NCI-H748 (cell line): ENCODE measurements around the gene HYPK.
A peak's percentile ranks its signal among the peaks of the same experiment; 100 is the strongest.
"Not testable (repeated sequence)": the region's sequence is repeated elsewhere in the genome, so short reads cannot be mapped to it uniquely, and the experiment has no call there.

ENCODE experiments used
- DNase-seq: peaks from one replicate; lab custom pipeline; 2025; ENCODE audit not compliant: unreplicated experiment; lab: John Stamatoyannopoulos, UW

HYPK gene

DNA sequence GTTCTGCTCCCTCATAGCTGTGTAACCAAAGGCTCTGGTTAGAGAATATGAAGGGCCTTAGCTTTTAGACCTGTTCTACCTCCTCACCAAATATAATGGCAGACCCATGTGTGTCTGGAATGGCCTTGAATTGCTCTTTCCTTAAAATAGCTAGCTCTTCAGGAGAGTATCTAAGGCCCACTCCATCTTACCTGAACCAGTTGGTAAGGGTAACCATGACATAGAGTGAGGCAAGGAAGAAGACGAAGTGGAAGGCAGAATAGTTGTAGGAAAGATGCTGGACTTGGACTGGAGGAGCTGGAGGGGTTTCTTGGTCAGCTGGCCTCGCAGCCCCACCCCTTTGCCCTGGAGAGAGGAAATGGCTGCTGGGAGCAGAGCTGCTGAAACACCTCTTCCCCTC lies 5.2 kb upstream of the HYPK start:
- no peak for DNase-seq

DNA sequence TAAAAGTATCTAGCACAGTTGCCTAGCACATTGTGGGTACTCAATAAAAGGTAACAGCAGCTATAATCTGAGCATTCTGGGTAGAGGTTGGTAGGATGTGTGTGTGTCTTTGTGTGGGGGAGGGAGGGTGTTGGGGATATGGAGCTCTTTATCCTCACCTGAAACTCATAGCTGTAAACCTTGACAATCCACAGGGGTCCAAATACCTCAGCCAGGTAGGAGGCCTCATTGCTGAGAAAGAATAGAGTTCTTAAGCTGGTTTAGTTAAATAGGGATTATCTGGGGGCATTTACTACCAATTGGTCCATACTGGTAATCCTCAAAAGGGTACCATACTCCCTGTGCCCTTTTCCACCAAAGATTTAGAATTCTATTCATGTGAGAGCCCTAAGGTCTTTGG lies 4.4 kb upstream of the HYPK start:
- DNase-seq, result no peak

DNA sequence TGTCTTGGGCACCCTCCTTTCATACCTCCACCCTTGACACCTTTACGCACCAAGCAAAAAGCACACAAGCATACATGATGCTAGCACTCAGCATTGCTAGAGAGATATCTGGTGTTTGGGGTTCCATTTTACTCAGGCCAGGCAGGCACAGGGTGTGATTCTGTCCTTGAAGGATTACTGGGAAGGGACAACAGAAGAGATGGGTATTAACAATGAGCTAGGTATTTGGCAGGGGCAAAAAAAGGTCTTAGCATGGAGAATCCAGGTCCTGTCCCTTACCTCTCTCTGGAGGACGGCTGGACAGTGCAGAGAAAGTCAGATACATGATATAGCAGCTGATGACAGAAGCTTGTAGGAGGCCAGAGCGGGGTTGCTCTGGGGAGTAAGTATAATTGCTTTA lies 3.8 kb upstream of the HYPK start:
- DNase-seq, result no peak

- peak; percentile 40 for DNase-seq
Observed at GRCh38 chr15:43799209-43799944, 1.0 kb upstream of the HYPK start.

DNA sequence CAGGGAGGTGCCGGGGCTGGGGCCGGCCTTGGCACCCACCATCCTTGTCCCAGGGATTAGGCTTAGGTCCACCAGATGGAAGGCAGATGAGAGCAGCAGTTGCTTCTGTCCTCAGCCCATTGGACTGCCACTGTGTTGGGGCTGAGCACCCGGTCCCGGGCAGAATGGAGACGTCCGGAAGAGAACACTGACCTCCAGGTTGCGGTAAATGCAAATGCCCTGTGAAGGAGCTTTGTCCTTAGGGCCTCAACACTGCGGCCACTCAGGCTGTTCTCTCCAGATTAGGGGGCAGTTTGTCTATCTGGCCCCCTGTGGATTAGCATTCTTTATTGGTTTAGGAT lies 484 bp upstream of the HYPK start, which contains the start of gene SERINC4:
TSS of gene SERINC4 (minus strand) at position 276 of the 341 bp plus-strand sequence. CDS start at position 42, 234 bp downstream.
- no peak for DNase-seq

- DNase-seq, result not testable (repeated sequence)
Observed at GRCh38 chr15:43802676-43803075, 2.3 kb downstream of the HYPK start.

DNA sequence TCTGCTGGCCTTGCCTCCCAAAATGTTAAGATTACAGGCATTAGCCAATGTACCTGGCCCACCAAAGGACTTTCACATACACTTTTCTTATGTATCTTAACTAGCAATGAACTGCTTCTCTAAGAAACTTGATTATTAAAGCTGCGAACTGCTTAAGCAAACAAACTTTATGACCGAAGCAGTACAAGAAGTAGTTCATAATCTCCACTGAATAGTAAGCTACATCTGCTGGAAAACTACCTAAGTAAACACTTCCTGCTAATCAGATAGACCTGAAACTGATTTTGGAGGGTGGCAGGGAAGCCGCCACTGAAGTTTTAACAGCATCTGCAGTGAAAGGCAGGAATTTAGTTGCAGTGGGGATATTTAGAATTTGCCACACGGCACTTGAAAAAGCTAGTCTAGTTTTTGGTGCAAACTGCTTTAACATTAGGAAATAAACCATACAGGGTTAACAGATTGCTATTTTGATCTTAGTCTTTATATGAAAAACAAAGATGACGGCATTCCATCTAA lies 8.1 kb downstream of the HYPK start:
- DNase-seq, result no peak

DNA sequence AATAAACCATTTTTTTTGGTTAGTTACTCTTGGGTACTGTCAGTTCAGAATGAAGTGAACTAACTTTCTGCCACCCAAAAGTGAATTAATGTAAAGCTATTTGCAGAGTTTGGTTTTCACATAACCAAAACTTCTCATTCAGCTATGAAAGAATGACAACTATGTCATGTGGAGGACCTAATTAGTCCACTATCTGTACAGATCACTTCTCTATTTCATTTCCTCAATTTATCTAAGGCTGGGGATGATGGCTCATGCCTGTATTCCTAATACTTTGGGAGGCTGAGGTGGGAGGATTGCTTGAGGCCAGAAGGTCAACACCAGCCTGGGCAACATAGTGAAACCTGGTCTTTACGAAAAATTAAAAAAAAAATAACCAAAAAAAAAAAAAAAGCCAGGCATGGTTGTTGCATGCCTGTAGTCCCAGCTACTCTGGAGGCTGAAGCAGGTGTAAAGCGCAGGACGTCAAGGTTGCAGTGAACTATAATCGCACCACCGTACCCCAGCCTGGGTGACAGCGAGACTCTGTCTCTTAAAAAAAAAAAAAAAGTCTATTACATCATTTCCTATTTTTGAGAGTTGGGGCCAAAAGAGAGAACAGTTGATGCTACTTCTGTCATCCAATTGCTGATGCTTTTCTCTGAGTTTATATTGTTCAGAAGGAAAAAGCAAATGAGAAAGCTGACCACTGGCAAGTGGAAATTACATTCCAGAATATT lies 8.7 kb downstream of the HYPK start:
- no peak for DNase-seq

DNA sequence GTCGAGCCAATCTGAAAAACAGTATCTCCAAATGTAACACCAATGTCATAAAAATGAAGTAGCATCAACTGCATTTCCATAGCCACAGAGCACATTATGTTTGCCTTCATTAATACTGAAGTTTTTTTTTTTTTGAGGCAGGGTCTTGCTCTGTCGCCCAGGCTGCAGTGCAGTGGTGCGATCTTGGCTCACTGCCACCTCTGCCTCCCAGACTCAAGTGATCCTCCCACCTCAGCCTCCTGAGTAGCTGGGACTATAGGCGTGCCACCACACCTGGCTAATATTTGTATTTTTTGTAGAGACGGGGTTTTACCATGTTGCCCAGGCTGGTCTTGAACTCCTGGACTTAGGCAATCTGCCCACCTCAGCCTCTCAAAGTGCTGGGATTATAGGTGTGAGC lies 14.7 kb downstream of the HYPK start:
- not testable (repeated sequence) for DNase-seq

GRCh38 chr15:43821505-43821904 lies 21.1 kb downstream of the HYPK start:
- DNase-seq, result no peak

GRCh38 chr15:43824302-43825246 lies 24.2 kb downstream of the HYPK start, which contains the start of gene MFAP1:
Gene MFAP1 (minus strand): TSS chr15:43824690. CDS start chr15:43824569, 121 bp downstream.
- peak; percentile 97 for DNase-seq

- not testable (repeated sequence) for DNase-seq
Observed at GRCh38 chr15:43825305-43825704, 24.9 kb downstream of the HYPK start.

DNA sequence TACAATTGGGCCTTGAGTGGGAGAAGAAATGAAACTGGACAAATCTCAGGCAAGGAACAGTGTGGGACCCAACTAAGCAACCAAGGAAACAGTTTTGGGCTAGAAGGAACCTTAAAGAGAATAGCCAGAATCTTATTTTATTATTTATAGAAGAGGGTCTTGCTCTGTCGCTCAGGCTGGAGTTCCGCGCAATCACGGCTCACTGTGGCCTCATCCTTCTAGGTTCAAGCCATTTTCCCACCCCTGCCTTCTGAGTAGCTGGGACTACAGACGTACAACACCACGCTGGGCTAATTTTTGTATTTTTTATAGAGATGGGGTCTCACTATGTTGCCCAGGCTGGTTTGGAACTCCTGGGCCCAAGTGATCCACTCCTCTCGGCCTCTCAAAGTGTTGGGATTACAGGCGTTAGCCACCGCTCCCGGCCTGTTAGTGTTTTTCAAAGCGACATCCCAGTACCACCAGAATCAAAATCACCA lies 25.7 kb downstream of the HYPK start:
- DNase-seq, result no peak

- peak; percentile 90 for DNase-seq
Observed at GRCh38 chr15:43826508-43827341, 26.3 kb downstream of the HYPK start, which contains the start of gene WDR76. Gene WDR76 (plus strand): TSS chr15:43827002. CDS start chr15:43827033, 31 bp downstream.

- peak; percentile 16 for DNase-seq
Observed at GRCh38 chr15:43828061-43828657, 27.8 kb downstream of the HYPK start.

DNA sequence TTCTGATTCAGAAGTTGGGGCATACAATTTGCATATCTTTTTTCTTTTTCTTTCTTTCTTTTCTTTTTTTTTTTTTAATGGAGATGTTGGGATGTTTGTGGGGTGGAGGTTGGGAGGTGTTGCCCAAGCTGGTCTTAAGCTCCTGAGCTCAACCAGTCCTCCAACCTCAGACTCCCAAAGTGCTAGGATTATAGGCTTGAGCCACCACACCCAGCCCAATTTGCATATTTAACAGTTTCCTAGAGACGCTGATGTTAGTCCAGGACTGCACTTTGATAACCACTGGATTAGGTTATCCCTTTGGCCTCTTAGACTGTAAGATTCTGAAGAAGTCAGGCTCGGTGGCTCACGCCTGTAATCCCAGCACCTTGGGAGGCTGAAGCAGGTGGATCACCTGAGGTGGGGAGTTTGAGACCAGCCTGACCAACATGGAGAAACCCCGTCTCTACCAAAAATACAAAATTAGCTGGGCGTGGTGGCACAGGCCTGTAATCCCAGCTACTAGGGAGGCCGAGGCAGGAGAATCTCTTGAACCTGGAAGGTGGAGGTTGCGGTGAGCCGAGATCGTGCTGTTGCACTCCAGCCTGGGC lies 29.6 kb downstream of the HYPK start:
- not testable (repeated sequence) for DNase-seq

- not testable (repeated sequence) for DNase-seq
Observed at GRCh38 chr15:43830691-43831275, 30.4 kb downstream of the HYPK start.

DNA sequence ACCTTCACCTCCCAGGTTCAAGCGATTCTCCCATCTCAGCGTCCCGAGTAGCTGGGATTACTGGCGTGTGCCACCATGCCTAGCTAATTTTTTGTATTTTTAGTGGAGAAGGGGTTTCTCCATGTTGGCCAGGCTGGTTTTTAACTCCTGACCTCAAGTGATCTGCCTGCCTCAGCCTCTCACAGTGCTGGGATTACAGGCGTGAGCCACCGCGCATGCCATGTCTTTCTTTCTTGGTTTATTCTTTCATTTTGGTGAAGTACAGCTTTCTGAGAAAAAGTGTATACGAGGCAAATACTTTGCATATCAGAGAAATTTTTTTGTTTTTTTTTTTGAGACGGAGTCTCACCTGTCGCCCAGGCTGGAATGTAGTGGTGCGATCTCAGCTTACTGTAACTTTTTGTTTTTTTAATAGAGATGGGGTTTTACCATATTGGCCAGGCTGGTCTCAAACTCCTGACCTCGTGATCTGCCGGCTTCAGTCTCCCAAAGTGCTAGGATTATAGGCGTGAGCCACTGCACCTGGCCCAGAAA lies 31.2 kb downstream of the HYPK start:
- DNase-seq, result not testable (repeated sequence)
